Calu3 (cell line): ENCODE measurements around the gene FKBP11. TPM values are rescaled to one million over a fixed set of nuclear protein-coding genes. Genes with fewer than 3 reads are reported as not detected.

ENCODE experiments used
- BruUV-seq: library from RNA; stranded (reverse); fragments of 400-500 nt; replicated peaks from 2 replicates; lab custom pipeline; 2021; lab: Mats Ljungman, UMichigan
- CTCF ChIA-PET: fragments of 300-600 bp; sonication (Branson Sonifier 250); formaldehyde crosslinking; loops from one replicate; lab custom pipeline; 2022; ENCODE audit warnings: antibody characterized with exemption; lab: Charles Lee
- DNase-seq: peaks from one replicate; pipeline ENCODE4 v3.0.0; 2022
- H3K27ac Mint-ChIP-seq: one replicate; pipeline ENCODE4 v1.8.0; 2022; ENCODE audit warnings: mixed read lengths; ENCODE audit not compliant: unreplicated experiment
- H3K27me3 Mint-ChIP-seq: one replicate; pipeline ENCODE4 v1.8.0; 2022; ENCODE audit warnings: mixed read lengths; ENCODE audit not compliant: unreplicated experiment
- H3K36me3 Mint-ChIP-seq: one replicate; pipeline ENCODE4 v1.8.0; 2022; ENCODE audit warnings: mild to moderate bottlenecking, moderate library complexity, mixed read lengths; ENCODE audit not compliant: insufficient read depth, unreplicated experiment
- H3K4me1 Mint-ChIP-seq: one replicate; pipeline ENCODE4 v1.8.0; 2022; ENCODE audit warnings: mild to moderate bottlenecking, low read depth, mixed read lengths; ENCODE audit not compliant: unreplicated experiment
- H3K4me3 Mint-ChIP-seq: one replicate; pipeline ENCODE4 v1.8.0; 2022; ENCODE audit warnings: mild to moderate bottlenecking, low read depth, moderate library complexity, mixed read lengths; ENCODE audit not compliant: unreplicated experiment
- H3K9me3 Mint-ChIP-seq: one replicate; pipeline ENCODE4 v1.8.0; 2022; ENCODE audit warnings: low read depth, mixed read lengths; ENCODE audit not compliant: unreplicated experiment
- CTCF ChIP-seq: fragments of 200-600 bp; IDR thresholded peaks from one replicate; pipeline ENCODE4 v1.8.0; 2022; ENCODE audit warnings: antibody characterized with exemption; ENCODE audit not compliant: unreplicated experiment
- intact Hi-C: fragments of 100-400 bp; cut with micrococcal nuclease; formaldehyde crosslinking; loops from one replicate; pipeline ENCODE4 v1.10.0; 2022; ENCODE audit not compliant: unreplicated experiment
- total RNA-seq: library from RNA; stranded (reverse); gene quantifications from 2 replicates; pipeline ENCODE4 v1.2.3, GENCODE V29; 2022

FKBP11 gene
- total RNA-seq, 1 experiment from 2014 or later, result 21.4 TPM

GRCh38 chr12:48954061-48954460 lies 28.8 kb upstream of the FKBP11 start:
- H3K27ac Mint-ChIP-seq, result no peak overlapping the region
- H3K9me3 Mint-ChIP-seq, result no peaks in the 10 kb centered on the region
- no peak for DNase-seq
- intact Hi-C loops, result no loop called here
- H3K27me3 Mint-ChIP-seq, result no peaks in the 10 kb centered on the region
- H3K4me1 Mint-ChIP-seq, result no peaks in the 10 kb centered on the region
- TF ChIP-seq CTCF, result no peak
- peaks cover 32% of the 10 kb centered on the region for H3K36me3 Mint-ChIP-seq
- no peak overlapping the region for H3K4me3 Mint-ChIP-seq
- BruUV-seq, result no TSS peak
- CTCF ChIA-PET, result interaction anchor here (0.6 kb wide), 1 partner anchor 557 kb away, joined by 3 read pairs; no protein-coding TSS in a partner anchor

- CTCF ChIA-PET, result interaction anchor here (1.2 kb wide), 1 partner anchor 62 kb away, joined by 3 read pairs; no protein-coding TSS in a partner anchor
- intact Hi-C loops, result no loop called here
- H3K27me3 Mint-ChIP-seq, result no peaks in the 10 kb centered on the region
- DNase-seq, result no peak
- no peak overlapping the region for H3K4me3 Mint-ChIP-seq
- no peaks in the 10 kb centered on the region for H3K4me1 Mint-ChIP-seq
- H3K9me3 Mint-ChIP-seq, result no peaks in the 10 kb centered on the region
- peaks cover 33% of the 10 kb centered on the region for H3K36me3 Mint-ChIP-seq
- H3K27ac Mint-ChIP-seq, result no peak overlapping the region
- TF ChIP-seq CTCF, result no peak
- no TSS peak for BruUV-seq
These were observed 27.4 kb upstream of the FKBP11 start for GRCh38 chr12:48952691-48953090.

- no peaks in the 10 kb centered on the region for H3K9me3 Mint-ChIP-seq
- intact Hi-C loops, result no loop called here
- no peaks in the 10 kb centered on the region for H3K27me3 Mint-ChIP-seq
- peaks cover 16% of the 10 kb centered on the region for H3K36me3 Mint-ChIP-seq
- CTCF ChIA-PET, result interaction anchor here (0.6 kb wide), 1 partner anchor 96 kb away, joined by 7 read pairs; the partner anchor contains the start of gene DDX23
- DNase-seq, result no peak
- H3K4me3 Mint-ChIP-seq, result no peak overlapping the region
- no TSS peak for BruUV-seq
- H3K27ac Mint-ChIP-seq, result no peak overlapping the region
- no peaks in the 10 kb centered on the region for H3K4me1 Mint-ChIP-seq
- TF ChIP-seq CTCF, result no peak
These were observed 22.4 kb upstream of the FKBP11 start for GRCh38 chr12:48947727-48948126.

GRCh38 chr12:48946943-48947342 lies 21.7 kb upstream of the FKBP11 start:
- BruUV-seq, result no TSS peak
- CTCF ChIA-PET, result interaction anchor here (0.6 to 0.7 kb wide), 3 partner anchors 39 to 95 kb away, joined by 4 to 10 read pairs (median 7); partner anchors contain the start of gene DDX23
- no peak for DNase-seq
- Mint-ChIP-seq H3K36me3 (peaks cover 14% of the 10 kb centered on the region), H3K27ac (no peak overlapping the region), H3K4me3 (no peak overlapping the region), H3K9me3 (no peaks in the 10 kb centered on the region), H3K4me1 (no peaks in the 10 kb centered on the region), H3K27me3 (no peaks in the 10 kb centered on the region)
- no peak for TF ChIP-seq CTCF
- intact Hi-C loops, result no loop called here
